GM21737 (cell line): ENCODE data around the gene TRAIP.

Experiments
- ATAC-seq: cut with Tn5 transposase; IDR thresholded peaks from one replicate; pipeline ENCODE4 v1.9.1; 2021; ENCODE audit warnings: mild to moderate bottlenecking, moderate library complexity; ENCODE audit not compliant: unreplicated experiment

The TRAIP gene

DNA sequence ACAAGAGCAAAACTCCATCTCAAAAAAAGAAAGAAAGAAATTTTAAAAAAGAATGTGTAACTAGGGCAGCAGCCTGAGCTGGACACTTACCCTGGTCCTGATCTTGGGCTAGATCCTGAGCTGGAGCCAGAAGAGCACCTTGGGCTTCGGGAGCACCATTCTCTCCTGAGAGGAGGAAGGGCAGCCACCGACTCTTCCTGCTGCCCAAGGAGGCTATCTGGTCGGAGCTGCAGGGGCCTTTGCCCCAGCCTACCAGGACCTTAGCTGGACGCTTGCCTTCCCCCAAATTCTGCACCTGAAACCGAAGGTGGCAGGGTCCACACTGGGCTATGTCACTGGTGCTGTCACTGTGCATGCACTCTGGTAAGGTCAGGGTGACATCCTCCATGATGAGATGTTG is 20.2 kb upstream of the TRAIP start:
- ATAC-seq: no peak

DNA sequence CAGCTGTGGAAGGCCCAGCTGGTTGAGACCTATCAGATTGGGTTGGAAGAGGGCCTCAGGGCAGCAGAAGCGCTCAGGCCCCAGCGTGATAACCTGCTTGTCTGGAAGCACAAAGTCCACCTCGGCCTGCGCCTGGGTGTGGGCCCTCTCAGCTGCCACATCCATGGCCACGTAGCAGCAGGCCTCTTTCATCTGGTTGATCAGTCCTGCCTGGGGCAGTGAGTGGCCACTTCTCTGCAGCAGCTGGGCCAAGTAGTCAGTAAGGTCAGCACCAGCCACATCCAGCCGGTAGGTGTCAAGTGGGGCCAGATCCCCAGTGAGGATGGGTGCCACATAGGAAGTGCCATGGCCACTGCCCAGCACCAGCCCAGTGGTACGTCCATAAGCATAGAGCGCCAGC is 17.3 kb upstream of the TRAIP start:
- ATAC-seq: no peak

DNA sequence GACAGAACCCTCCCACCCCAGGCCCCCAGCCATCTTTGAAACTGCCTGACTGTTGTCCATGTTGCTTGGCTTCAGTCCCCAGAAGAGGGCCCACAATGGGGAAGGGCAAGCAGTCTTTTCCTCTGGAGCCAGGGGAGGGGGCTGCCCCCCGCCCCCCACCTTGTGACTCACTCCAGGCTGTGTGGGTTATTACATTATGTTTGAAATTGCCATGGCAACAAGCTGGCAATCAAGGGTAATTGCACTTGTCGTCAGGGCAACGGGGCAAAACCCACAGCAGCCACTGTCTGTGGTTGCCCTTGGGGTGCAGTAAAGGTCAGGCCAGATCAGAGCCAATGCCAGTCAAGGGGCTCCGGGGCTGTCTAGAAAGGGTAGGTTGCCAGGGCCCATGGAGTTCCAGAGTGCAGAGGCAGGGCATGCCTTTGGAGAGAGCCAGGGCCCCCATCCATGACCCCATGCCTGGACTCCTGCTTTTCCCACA is 16.5 kb upstream of the TRAIP start:
- ATAC-seq: no peak

DNA sequence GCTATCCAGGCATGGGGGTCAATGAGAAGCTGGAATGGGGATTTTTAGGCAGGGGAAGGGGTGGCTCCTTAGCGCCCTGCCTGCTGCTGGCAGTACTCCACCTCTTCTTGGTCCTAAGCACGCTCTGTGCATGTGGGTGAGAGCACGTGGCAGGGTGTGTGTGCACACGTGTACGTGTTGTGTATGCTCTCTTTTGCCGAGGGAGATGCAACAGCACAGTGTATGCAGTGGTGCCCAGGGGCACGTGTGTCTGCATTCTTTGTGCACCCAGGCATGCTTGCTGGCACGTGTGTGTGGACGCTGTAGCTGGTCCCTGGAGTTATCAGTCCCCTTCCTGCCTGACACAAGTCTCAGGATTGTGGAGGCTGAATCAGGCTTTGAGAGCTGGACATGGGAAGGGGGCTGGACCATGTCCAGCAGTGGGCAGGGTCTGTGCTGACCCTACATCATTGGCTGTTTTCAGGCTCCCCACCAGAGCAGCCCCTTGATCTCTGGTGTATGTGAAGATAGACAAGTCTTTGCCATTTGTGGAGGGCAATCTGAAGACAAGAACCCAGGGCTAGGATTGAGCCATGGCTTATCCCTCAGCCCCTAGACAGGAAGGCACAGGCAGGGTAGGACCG is 15.3 kb upstream of the TRAIP start:
- ATAC-seq: no peak

DNA sequence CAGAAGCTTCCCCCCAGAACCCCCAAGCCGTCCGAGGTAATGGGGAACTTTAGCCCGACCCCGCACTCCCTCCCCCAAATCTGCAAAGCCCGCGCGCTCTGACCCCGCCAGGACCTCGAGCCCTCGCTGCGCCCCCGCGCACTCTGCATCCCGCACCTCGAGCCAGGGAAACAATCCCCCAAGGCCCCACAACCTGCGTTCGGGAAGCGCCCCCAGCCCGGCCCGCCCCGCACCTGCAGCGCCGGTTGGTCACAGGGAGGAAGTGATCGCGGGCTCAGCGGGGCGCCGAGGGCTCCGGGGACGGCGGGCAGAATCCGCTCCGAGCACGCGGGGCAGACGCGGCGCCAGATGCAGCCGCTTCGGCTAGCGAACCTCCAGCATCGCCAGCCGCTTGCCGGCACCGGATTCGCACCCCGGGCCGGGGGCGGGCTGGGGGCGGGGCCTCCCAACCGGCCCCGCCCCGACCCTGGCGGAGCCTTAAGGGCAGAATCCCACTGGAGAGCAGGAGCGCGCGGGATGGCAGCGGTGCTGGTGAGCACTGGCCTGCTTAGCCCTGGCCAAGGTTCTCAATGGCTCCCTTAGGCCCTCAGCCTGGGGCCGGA is 13.3 kb upstream of the TRAIP start, which contains the start of gene CAMKV:
TSS of gene CAMKV (minus strand) at position 382 of the 602 bp plus-strand sequence. CDS start 7,518 bp downstream, outside the sequence.
- ATAC-seq: no peak

DNA sequence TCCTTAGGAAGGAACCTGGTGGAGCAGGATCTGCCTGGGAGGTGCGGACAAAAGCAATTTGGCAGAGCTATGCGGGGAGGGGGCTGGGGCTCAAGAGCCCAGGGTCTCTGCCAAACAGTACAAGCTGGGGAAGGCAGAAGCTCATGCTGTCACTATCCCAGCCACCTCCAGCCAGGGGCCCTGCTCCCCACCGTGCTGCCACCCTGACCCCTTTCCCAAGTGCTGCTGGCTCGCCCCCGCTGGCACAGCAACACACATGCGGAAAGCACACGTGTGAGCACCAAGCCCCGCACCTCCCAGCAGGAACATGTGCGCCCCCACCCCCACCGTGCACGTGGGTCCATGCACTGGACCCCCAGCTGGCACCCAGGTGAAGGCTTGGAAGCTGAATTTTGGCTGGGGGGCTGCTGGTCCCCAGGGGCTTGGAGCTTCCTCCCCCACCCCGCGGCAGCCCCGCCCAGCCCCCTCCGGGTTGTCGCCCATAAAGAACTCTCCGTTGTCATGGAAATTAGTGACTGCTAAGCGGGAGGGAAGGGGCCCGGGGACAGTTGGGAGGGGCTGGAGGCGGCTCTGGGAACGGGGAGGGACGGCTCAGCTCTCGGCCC is 12.6 kb upstream of the TRAIP start:
- ATAC-seq: no peak

DNA sequence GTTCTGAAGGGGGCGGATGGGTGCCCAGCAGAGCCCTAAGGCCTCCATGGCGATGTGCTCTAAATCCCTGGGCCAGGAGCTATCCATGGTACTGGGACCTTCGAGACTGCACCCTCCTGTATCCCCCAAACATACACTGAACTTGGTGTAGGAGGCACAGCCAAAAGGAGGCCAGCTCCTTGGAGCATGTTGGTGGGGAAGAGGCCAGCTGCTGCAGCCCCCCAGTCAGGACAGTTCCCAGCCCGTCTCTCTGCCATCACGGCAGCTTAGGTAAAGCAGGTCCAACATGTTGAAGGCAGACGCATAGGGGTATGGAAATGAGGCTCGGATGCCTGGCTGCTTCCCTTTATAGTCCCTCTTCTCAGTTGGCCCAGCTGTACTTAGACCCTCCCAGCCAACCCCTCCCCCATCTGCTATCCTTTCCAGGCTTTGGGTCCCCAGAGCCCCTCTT is 11.5 kb upstream of the TRAIP start:
- no peak for ATAC-seq

DNA sequence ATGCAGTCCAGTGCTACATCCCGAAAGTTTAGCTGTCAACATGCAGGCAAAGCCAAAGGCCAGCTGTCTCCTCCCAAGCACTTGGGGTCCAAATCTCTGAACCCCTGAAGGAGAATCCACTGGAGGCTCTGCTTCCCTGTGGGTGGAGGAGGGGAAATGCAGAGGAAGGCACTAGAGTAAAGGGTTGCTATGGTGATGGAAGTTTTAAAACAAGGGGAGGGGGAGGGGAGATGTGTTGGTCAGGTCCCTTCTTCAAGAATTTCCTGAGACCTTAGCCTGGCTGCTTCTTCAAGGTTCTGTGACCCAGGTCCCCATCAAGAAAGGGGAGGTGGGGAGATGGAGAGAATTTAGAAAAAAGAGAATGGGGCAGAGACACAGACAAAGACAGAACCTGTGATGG is 11.0 kb upstream of the TRAIP start:
- ATAC-seq: no peak

DNA sequence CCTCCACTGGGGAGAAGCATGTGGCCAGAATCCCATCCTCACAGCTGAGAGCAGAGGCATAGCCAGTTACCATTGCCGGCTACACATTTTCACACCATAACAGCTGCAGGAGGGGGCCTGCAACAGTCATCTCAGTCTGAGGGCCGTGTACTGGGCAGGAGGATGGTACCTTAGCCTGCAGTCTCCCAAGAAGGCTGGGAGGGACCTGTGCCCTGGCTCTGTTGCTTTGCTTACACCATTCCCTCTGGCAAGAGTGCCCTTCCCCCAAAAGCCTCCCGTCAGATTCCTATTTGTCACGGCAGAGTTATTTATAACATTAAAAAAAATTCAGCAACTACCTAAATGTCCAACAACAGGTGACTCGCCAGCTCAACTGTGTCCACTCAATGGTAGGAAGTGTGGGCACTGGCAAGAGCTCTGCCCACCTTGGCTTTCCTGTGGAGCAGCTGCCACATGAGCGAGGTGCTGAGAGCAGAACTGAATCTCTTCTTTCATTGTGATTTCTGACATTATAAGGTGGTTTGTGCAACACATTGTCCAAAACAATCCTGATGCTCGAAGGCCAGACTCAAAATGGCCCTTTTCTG is 8.9 kb upstream of the TRAIP start:
- ATAC-seq: no peak

DNA sequence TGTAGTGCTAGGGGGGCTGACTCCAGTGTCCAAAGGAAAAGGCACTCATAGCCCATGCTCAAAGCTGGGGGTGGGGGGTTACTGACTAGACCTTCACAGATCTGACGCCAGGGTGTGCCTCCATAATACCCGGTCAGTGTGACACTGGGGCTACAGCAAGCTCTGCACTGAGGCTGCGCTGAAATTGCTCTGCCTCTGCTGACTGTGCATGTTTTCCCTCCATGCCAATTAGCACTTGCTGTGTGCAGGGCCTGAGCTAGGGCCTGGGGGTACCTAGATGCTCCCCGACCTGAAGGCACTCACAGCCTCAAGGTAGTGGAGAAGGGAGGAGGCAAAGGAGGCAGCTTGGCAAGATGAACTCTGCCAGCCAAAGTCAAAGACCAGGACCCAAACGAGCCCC is 8.1 kb upstream of the TRAIP start:
- ATAC-seq: no peak

DNA sequence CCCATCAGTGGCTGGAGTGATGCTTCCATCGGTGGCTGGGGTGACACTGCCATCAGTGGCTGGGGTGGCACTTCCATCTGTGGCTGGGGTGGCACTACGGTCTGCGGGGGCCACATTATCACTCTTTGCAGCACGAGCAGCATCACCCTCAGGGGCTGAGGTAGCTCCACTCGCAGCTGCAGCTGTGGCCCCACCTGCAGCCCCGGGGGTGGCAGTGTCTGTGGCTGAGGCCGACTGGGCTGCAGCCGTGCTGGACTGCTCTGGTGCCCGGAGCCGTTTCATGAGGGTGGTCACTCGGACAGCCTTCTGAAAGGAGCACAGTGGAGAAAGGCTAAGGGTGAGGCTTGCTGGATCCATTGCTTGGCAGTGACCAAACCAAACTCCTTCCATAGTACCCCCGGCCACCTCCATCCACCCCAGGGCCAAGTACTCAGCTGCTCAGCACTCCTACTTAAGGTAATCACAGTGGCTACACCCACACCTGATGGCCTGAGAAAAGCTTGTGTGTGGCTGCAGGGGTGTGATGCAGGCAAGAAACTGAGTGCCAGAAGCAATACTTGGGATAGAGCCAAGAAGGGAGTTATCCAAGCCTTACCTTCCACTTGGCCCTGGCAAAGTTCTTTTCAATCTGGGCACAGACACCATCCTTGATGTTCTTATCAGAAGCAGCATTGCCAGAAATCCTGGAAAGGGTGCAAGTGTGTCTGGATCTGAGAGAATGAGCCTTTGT is 3.4 kb upstream of the TRAIP start:
- ATAC-seq: no peak

DNA sequence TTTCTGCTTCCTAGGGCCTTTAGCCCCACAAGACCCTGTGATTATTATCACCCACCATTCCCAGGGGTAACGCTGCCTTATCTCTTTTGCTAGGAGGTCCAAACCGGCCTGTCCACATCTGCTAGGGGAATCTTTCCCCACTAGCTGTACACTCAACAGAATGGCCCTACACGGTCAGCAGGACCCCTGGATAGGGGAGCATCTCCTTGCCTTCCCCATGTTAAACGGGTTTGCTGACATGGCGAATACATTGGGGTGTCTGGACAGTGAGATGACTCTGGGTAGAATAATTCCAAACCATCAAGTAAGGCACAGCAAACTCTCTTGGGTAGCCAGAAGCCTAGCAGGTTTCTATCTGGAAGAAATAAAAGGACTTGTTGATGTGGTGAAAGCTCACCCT is 702 bp downstream of the TRAIP start:
- no peak for ATAC-seq

DNA sequence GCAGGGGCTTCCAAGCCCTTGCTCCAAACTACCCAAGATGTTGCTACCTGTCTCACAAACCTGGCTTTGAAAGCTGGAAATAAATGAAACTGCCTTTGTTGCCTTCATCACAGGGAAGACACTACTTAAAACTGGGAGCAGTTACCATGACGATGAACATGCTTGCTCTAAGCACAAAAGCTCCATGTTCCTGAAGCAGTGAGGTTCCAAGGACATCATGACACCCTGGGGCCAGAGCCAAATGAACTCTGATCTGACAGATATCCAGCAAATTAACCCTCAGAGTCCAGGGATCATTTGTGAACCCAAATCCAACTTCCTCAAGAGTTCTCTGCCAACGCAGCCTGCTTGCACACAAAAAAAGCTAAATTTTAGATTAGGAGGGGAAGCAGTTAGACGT is 10.7 kb downstream of the TRAIP start:
- ATAC-seq: no peak

DNA sequence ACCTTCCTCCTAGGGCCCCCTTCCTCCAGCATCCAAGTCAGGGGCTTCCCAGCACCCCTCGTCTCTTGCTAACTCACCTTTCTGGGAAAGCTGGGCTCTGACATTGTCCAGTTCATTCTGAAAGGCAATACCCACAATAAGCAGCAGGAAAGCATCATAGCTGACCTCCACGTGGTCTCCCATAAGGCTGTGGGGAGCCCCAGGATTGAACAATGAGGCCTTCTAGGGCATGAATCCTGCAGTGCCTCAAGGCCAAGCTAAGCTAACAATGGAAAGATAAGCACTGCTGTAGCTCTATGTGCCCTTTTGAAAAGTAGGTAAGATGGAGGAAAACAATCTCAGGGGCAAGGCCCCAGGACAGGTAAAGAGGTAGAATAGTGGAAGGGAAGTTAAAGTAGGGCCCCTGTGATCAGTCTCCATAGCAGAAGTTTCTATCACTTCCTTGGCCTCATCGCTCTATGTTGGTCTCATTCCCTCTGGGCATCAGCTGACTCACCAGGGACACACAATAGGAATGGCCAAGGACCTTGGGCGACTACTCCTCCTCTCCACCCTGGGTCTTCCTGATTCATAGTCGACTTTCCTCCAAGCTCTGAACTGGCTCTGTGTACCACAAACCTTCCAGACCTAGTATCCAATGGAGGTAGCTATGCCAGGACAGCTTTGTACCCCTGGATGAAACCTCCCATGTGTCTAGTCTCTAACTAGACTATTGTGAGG is 11.7 kb downstream of the TRAIP start:
- ATAC-seq: no peak

DNA sequence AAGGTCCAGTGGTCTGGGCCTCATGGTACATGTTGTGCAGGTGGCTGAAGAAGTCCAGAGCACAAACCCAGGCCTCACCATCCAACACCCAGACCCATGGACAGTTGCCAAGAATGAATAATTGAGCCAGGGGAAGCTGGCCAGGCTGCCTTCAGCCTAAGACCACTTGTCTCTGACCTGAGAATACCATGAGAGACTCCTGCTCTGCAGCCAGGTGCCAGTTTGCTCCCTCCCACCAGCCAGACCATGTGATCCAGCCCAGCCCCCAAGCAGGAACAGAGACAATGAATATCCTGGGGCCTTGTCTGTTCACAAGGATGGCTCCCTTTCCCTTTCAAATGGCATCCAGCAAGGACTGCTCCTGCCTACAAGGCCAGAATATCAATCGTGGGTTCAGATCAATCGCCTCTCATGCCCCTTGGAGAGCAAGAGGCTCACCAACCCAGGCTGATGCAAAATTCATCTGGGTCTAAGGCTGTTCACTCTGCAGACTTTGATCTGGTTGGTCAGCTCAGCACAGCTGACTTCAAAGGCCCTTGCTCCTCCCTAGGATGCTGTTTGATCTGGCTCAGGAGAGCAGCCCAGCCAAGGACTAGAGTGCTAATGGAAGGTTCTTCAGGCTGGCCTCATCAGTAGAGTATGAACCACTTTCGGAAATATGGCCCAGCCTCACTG is 13.4 kb downstream of the TRAIP start:
- ATAC-seq: no peak

DNA sequence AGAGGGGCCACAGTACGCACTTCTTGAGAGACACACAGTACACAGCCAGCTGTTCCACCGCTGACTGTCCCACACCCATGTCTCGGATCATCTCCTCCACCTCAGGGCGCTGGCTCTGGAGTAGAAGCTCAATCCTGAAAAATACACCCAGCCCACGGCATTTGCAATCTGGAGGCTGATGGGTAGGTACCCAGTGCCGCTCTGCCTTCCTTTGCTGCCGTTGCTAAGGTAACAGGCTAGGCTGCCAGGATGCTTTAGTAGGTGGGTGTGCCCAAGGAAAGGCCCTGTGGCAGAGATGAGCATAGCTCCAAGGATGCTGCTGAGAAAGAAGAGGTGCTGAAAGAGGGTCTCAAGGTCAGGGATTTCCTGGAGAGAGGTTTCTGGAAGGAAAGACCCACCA is 14.6 kb downstream of the TRAIP start:
- ATAC-seq: no peak

DNA sequence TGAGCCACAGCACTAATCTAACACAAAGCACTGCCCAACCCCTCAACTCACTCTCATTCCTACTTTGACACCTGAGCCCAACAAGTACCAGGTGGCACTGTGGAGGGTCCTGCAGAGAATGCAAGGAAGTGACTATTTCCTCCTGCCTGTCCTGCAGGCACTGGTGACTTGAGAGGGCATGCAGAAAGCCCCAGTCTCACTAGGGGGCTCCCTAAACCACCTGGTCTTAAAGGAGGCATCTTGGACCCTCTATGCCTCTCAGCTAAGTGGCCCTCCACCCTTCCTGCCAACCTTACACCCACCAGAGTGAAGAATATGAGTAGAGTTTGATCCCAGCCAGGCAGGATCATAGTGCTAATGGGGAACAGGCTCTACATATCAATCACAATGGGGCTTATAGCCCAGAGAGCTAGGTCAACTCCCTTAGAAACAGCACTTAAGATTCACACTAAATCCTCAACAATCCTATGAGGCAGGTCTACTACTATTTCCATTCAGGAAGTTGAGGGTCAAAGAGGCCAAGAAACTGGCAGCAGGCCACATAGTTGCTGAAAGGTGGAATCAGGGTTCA is 15.2 kb downstream of the TRAIP start:
- no peak for ATAC-seq

DNA sequence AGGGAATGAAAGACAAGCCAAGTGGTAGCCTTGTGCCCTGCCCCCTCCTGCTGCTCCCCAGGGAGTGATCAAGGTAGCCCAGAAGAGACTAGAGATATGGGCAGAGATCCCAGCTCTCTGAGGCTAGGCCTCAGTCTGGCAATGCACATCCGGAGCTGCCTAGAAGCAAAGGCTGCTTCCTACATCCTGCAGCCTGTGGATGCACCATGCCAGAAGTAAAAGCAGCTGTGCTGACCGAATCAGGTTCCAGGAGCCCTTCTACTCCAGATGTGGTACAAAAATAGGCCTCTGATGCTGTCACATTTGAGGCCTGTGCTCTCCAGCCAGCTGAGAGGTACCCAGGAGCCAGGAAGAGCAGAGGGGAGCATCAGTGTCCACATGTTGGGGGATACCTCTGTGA is 16.0 kb downstream of the TRAIP start:
- ATAC-seq: no peak

DNA sequence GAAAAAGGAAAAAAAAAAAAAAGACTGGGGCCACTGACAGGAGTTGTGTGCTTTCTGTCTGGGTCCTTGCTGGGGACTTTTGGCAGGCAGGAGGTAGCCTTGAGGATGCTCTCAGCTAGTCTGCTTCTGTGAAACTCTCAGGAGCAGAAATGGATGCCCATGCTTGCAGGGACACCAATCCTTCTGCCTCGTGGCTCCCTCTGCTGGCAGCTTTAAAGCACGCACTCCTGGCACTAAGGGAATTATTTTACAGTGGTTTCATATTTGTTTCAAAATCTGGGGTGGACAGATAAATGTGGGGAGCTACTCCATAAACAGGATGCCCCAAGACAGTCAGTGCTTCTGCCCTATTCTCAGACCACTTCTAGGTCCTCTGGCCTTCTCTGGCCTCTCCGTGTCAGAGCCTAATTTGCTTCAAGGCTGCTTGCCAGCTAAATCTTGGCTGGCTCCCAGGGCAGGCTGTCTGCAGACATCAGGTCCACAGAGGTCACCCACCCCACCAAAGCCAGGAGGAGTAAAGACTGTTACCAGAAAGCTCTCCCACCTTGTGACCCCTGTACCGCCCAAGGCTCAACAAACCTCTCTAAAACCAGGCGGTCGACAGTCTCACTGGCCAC is 17.1 kb downstream of the TRAIP start:
- ATAC-seq: no peak
